GM19468 (cell line): Measurements from ENCODE around the gene SSH3.

Source experiments
- ATAC-seq: cut with Tn5 transposase; IDR thresholded peaks from one replicate; pipeline ENCODE4 v1.9.1; 2021; ENCODE audit warnings: mild to moderate bottlenecking, moderate library complexity, moderate number of reproducible peaks; ENCODE audit not compliant: unreplicated experiment; ENCODE audit errors: extremely low read depth

Gene SSH3

DNA sequence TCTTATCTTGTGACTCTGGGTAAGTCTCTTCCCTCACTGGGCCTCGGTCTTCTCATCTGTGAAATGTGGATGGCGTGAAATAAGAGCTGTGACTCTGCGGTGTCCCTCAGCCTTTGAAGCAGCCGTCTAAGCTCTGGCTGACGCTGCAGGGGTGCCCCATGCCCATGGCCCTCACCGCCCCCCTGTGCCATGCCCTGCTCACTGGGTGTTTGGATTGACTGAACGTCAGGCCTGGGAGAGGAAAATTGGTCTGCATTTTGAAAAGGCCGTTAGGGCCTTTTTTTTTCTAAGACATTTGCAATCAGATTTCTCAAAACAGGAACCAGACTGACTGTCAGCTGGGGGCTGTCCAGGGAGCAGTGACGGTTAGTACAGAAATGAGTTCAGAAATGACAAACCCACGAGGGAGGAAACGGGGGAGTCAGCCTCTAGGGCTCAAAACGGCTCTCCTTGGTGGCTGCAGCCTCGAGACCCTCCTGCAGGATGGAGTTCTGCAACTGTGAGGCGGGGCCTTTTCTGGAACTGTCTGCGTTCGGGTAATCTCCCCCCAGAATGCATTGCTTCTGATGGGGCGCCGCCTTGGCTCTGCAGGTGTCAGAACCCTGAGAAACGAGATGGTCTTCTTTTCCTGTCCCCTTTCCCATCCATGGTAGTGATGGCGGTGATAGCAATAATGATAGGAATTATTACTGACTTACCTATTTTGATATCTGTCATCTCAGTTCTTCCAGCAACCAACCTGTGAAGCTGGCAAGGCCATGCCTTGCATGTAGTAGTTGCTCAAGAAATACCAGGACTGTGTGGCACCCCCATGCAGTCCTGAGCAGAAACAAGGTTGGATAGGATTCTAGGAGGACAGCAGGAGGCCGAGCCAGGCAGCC is 35.0 kb upstream of the SSH3 start:
- peak; percentile 20 for ATAC-seq

DNA sequence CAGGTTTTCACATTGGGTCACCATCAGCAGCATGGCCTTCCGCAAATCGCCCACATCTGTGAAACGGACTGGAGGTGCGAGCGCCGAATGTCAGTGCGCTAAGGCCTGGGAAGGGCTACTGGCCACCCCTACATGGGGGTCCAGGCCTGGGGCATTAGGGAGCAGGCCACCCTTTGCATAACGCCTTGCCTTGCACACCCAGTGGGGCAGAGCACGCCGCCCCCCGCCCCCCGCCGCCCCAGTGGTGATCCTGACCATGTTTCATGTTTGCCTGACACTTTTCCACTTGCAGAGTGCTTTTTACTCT is 34.4 kb upstream of the SSH3 start:
- ATAC-seq, result no peak

DNA sequence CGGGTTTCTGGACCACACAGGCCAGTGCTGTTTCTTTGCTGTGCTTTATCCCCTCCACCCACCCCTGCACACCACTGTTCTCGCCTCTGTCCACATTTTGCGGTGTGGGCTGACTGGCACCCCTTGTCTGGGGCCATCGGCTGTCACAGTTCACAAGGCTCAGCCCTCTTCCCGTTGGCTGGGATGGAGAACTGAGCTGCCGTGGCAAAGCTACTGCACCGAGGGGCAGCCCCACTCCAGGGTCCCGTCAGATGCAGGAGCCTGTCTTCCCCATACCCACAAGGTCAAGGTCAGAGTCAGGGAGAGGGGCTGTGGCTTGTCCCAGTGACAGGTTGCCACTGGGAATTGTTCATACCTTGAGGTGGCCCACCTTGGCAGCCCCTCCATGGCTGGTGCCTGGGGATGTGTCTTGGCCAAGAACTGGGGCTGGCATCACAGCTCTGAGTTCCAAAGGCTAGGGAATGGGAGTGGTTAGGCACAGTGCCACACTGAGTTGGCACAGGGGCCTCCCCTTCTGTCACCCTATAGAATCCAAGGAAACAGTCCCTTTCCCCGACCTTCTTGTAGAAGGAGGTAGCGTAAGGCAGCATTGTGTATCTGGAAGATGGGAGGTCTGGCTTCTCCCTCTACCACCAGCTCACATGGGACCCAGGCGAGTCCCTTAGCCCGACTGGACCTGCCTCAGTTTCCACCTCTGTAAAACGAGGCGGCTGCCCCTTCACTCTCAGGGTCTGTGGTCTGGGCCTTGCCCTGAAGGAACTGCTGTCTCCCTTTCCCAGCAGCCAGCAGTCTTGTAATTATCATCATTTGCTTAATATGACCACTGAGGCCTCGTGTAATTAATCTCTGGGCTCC is 33.7 kb upstream of the SSH3 start:
- no peak for ATAC-seq

DNA sequence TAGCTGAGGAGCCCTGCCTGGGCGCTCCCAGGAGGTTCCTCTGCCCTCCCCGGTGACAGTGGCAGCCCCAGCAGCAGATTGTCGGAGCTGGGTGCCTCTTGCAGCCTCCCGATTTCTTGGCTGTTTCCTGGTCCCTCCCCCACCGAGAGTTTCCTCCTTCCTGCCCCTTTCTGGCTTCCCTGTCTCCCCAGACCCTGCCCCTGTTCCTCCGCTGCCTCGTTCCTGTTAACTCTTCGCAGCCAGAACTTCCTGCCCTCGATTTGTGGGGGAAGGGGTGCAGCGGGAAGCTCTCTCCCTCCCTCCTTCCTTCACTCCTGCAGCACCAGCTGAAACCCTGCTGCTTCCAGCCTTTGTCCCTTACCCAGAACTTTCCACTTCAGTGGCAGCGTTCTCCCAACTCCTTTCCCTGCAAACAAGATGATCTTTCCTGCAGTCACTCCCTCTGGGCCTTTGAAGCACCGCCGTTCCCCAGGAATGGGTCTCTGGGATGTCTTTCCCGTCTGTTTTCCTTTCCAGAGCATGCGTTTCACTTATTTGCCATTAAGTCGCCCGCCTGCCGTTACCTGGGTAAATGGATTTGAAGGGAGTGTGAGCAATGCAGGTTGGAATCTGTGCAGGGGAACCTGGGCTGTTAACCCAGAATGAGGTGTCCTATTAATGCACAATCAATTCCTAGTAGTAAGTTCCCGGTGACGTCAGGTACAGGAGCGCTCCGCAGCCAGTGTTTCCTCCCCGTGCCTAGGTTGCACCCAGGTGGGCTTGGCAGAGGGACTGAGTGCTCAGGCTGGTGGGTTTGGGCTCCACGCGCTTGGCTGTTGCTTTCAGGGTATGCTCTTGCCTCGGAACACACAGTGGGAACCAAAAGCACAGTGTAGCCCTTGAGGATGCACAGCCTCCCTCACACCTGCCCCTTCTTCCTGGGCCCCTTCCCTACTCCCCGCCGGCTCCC is 32.8 kb upstream of the SSH3 start:
- no peak for ATAC-seq

DNA sequence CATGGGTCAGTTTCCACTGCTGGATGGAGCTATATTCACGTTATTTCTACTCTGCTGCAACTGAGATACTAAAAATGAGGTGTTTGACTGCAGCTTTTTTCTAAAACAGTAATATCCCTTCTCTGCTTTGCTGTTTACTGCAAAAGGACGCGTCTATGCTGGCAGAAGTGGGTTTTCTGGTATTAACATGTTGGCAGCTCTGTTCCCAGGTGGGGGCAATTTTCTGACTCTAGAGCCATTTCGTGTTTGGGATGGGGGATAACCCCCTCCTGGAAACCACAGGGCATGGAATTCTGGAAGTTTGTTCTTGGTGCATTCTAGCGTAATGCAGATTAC is 32.2 kb upstream of the SSH3 start:
- no peak for ATAC-seq

DNA sequence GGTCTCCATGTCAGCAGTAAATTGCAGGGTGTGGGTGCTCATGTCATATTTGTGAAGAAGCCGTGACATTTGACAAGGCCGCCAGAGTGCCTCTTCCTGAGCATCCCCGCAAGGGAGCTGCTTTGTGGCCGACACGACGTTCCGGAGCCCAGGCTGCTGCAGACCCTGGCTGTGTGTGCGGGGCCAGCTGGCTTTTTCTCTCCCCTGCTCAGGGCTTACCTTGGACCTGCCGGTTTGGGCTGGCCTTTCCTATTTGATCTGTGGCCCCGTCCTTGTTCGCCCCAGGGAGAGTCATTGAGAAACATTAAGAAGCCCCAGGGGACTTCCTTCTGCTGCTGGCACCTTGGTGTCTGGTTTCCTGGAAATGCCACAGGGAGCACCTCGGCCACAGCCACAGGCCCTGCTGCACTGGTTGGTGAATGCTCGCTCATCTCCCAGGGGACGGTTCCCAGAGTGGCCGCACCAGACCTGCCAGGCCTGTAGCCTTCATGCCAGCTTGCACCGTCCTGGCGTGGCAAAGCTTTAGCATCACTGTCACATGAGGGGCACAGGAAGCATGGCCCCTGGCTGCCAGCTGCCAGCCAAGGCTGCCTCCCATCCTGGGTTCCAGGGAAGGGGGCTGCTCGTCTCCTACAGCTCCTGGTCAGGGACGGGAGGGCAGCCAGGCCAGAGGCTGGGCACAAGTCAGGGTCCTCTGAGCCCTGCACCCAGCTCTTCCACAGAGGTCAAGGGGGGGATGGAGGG is 31.6 kb upstream of the SSH3 start:
- no peak for ATAC-seq

DNA sequence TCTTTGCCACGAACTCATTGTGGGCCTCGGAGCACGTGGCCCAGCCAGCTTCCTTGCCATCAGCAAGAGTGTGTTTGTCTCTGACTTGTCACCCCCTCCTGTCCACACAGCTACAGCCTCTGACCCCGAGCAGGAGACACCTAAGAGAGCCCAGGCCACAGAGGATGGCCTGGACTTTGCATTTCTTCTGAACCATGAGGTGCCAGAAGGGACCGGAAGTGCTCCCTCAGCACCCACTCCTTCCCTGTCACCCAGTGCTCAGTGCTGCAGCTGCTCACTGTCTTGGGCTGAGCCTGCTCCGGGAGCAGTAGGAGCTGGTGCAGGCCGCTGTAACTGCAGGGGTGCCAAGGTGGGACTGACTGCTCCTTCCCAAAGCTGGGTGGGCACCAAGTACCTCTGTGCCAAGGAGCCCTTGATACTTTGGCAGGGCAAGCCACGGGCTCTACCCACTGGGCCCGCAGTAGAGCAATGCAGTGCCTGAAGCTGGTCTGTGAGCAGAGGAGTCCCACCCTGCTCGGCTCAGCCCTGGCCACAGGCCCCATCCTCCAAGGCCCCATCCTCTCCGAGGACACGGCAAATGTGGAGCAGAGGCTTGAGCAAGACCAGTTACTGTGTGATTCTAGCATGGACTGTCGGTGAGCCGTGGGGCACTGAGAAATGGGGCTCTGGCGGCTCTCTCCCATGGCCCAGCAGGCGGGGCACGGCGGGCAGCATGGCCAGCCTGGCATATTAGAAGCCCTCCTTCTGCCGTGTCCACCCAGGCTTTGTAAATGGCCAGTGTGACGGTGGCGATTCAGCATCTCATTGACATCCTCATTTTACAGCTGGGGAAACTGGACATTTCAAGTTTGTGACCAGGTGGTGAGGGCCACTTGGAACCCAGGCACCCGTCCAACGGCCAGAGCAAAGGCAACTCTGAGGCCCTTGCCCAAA is 30.7 kb upstream of the SSH3 start:
- no peak for ATAC-seq

DNA sequence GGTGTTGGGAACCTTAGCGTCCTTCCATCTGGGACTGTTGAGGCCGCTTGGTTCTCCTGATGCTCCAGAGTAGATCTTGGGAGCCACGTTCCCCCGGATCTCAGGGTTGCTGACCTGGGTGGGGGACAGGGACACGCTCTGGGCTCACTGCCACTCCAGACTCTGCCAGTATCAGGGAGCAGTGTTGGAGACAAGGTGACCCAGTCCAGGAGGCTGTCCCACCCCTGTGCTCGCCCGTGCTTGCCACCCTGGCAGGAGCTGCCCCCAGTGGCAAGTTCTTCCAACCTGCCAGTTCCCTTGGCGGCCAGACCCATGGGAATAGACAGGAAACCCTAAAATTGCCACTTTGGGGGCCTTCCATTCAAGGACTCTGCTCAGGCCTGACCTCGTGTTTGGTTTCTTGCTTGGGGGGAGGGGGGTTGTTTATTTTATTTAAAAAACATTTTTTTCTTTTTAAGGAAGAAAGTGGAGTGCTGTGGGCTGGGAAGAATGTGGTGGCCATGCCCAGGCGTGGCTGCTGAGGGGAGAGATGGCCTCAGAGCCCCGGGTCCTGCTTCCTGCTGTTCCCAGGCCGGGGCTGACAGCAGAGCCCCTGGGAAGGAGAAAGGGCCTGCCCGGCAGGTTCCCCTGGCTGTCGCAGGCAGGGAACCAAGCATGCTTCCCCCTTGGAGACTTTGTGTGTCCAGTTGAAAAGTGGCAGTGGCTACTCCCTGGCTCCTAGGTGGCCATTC is 29.9 kb upstream of the SSH3 start:
- ATAC-seq, result no peak

DNA sequence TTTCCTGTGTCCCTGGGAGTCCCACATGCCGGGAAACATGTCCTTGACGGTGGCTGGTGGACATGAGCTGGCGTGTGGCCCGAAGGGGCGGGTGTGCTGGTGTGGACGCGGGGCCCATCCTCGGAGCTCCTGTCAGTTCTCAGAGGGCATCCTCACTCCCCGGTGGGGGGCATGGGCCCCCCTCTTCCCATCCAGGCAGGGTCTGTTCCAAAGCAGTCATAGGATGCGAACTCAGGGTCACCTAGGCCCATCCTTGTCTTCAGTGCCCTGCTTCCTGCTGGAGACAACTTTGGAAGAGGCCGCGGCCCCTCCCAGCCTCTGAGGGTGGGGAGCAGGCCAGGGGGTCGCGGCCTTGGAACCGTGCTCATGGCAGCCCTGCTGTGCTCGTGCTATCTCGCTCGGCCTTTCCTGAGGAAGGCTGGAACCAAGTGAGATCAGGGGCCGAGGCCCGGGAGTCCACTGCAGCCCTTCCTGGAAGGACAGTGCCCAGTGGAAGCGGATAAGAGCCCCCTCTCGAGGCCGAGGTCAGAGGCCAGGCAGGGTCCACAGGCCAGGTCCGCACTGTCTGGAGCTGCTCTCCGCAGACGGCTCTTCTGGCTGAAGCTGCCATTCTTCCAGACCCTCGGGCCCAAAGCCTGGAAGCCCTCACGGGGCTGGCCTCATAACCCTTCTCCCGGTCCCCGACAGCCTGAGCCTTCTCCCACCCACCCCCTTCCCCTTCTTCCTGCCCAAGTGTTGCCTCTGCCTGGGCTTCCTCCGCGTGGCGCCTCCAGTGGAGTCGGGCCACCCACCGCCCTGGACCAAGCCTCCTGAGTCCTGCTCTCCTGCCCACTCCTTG is 28.3 kb upstream of the SSH3 start:
- no peak for ATAC-seq

DNA sequence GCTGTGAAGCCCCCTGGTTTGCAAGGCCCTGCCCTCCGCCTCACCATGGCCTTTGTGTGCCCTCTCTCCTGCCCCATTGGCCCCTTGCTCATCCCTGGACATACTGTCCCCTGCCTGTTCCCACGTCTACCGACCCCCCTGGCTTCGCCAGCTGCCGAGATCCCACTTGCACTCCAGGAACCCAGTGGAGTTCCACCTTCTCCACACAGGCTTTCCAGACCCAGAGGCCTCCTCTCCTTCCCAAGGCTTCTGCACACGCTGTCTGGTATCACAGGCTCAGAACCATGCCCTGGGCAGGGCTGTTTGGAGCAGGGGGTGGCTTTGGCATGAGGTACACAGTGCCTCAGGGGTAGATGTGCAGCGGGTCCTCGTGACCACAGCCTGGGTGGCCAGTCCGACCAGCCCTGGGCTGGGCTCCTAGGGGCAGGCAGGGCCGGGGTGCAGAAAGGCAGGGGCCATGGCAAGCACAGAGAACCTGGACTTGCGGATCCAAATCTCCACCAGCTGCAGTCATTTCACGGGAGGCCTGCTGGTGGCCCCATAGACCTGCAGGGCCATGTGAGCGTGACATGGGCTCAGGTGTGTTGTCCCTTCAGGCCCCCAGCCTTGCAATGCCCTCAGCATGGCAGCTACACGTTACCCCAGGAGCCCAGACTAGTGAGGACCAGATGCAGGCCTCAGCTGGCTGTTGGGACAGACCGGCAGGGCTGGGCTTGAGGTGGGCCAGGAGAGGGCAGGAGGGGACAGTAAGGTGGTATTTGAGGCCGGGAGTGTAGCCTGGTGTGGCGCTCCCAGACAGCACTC is 27.5 kb upstream of the SSH3 start:
- ATAC-seq, result no peak

DNA sequence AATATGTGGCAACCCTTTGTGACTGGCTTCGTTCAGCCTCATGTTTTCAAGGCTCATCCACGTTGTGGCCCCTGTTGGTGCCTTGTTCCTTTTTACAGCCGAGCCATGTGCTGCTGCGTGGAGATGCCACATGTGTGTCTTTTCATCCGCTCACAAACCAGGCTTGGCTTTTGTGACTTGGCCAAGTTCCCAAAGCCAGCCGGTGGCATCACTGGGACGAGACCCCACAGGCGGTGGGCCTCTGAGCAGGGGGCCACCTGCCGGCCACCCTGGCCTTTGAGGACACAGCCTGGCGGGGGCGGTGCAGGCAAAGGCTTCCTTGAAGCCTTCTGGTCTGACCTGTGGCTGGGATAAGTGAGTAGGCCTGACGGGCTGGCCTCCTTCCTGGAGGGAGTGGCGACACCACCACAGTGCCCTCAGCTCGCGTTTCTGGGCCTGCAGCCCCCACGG is 26.5 kb upstream of the SSH3 start:
- no peak for ATAC-seq

DNA sequence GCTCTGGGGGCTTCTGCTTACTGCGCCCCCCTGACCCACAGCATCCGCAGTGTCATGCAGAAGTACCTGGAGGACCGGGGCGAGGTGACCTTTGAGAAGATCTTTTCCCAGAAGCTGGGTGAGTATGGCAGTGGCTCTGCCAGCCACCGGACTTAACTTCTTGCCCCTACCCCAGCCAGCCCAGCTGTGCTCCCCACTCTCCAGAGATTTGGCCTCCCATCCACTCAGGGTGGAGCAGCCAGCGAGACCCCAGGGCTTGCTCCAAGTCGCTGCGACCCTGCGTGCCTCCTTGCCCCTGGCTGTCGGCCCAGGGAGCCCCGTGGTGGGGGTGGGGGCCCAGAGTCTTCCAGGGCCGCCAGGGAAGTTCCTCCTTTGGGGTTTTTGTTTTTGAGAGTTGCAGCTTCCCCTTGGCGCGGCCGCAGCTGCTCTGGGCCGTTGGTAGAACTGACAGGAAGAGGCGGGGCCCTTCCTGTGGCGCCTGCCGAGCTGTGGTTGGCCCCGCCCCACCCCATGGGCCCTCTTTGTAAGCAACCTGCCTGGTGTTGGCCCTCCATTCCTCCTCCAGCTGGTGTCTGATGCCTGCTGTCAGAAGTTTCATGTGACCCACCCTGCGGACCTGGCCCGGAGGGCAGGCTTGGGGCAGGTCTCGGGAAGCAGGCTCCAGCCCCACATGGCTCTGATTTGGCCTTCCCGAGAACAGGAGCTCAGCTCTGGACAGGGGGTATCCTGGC is 25.9 kb upstream of the SSH3 start:
- ATAC-seq, result peak; percentile 41

DNA sequence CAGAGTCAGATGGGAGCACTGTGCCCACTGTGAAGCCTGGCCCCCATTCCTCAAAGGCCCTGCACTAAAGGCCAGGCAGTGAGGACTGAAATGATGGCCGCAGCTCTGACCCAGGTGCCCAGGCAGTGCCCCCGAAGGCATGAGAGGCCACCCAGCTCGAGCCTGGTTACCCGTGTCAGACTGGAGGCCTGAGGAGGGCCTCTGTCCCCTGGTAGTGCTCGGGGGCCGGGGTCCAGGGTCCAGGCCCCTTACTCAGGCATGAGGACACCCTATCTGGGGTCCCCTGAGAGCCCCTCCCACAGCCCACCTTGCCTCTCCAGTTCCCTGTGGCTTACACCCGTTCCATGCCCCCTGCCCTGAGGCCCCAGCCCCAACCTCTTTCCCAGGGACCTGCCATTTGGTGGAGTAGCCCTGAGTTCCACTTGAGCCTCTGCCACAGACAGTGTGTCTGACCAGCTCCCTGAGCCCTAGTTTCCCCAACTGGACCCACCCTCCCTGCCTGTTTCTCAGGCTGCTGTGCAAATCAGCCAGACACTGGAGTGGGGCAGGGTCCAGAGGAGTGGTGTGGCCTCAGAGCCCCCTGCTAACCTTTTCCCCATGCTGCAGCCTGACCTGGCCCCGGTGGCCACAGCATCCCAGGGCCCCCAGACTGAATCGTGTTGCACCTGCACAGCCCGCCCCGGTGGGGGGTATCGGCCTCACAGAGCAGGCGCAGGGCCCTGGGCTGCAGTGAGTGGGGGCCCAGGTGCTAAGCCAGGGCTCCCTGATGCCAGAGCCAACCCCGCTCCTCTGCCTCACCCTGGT is 25.0 kb upstream of the SSH3 start:
- ATAC-seq, result no peak

DNA sequence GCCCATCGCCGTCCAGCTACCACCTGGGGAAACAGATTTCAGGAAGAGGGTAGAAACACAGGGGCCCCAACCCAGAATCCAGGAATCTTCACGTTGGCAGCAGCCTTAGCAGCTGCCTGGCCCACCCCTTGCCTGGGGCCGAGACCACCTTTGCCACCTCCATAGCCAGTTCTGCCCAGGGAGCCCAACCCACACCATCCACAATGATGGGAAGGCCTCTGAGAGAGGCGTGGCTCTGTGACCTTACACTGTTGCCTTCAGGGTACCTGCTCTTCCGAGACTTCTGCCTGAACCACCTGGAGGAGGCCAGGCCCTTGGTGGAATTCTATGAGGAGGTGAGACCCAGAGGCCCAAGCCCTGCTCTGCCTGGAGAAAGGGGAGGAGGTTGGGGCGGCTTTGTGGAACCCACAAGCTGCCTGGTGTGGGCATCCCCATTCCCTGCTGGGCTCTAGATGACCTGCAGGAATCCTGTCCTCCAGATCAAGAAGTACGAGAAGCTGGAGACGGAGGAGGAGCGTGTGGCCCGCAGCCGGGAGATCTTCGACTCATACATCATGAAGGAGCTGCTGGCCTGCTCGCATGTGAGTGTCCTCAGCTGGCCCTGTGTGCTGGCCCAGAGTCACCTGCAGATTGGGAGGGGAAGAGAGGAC is 24.3 kb upstream of the SSH3 start:
- ATAC-seq, result no peak
